GM04503 (cell line): ENCODE data around the gene ATP2A2.

Experiments used
- DNase-seq: peaks from one replicate; pipeline ENCODE4 v3.0.0-alpha.2; 2012; ENCODE audit warnings: low read depth

The ATP2A2 gene

GRCh38 chr12:110262442-110263388 is 18.3 kb upstream of the ATP2A2 start:
- DNase-seq, result no peak

DNA sequence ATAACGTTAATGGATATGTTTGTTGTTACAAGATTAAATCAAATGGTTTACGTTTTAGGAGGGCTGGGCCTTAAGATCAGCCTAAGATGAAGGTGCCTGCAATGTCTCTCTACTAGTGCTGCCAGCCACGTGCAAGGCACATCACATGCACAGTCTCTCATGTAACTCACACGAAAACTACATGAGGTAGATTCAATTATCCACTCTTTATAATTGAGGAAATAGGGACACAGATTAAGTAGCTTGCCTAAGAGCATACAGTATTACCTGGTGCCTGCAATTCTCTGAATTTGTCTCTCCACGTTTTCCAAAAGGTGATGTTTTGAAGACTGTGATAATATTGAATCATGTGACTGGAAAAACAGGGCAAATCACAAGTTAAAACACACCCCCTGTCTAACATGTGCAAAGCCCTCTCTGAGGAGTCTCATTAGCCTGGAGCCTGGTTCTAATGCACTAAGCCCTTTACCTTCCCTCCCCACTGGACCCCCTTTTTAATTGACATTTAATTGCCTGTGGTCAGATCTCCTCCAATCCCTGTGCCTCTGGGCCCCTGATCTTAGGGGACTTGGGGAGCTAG is 14.6 kb upstream of the ATP2A2 start:
- no peak for DNase-seq

DNA sequence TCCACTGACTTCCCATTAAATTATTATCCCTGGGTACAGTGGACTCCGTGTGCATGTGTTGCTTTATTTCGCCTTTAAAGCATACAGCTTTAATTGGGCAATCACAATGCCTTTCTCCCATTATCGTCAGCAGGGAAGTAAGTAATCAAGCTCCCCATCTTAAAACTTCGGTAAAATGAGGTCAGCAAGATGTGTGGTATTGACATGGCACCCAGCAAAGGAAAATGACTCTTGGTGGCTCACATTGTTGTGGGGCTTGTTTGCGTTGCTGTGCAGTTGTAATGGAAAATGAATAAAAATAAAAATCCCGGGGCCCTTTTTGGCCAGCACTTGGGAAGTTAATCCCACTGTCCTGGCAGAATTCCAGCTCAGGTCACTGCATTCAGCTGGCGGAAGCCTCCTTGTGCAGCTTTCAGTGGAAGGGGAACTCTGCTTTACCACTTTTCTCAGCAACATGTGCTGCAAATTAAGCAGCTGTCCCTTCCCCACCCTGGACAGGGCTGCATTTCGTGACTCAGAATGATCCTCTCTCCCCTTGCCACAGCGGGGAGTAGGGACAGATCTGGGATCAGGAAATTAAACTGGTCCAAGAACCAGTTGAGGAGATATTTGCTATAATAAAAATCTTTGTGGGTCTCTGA is 13.9 kb upstream of the ATP2A2 start:
- peak; percentile 61 for DNase-seq

GRCh38 chr12:110269622-110270124 is 11.4 kb upstream of the ATP2A2 start:
- no peak for DNase-seq

DNA sequence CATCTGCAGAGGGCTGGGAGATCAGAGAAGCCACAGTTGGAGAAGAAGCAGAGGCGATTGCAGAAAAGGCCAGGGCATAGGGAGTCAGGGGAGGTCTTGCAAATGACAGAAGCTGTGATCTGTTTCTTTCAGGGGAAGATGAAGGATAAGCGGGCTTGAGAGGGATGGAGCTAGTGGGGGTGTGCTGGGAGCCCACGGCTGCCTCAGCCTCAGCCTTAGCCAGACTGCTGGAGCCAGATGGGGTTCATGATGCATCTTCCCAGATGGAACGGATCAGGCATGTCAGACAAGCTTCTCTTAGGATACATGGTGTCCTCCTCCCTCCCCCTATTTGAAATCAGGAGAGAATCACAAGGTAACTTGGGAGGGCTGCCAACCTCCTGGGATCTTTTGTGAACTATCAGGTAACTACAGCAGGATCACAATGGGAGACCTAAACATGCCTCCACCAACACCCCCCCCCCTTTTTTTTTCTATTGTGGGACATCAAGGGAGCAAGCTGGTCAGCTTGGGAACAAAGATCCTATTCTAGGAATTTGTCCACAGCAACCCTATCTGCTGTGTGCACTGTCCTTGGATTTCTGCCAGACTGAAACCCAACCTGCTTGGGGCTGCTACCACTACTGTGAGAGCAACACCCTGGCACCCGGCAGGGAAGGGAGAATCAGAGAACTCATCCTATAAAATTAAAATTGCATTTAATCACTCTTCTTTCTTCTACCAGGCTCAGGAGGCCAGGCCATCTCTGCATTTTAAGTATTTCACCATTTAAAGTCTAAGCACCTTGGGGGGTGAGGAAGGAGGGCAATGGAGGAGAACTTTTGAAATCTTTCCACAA is 10.7 kb upstream of the ATP2A2 start:
- DNase-seq, result no peak

- DNase-seq, result no peak
Measured at GRCh38 chr12:110271015-110271414, 10.0 kb upstream of the ATP2A2 start.

- no peak for DNase-seq
Measured at GRCh38 chr12:110277530-110278254, 3.4 kb upstream of the ATP2A2 start.

- DNase-seq, result no peak
Measured at GRCh38 chr12:110278255-110278536, 2.9 kb upstream of the ATP2A2 start.

- DNase-seq, result no peak
Measured at GRCh38 chr12:110279566-110280375, 1.3 kb upstream of the ATP2A2 start.

DNA sequence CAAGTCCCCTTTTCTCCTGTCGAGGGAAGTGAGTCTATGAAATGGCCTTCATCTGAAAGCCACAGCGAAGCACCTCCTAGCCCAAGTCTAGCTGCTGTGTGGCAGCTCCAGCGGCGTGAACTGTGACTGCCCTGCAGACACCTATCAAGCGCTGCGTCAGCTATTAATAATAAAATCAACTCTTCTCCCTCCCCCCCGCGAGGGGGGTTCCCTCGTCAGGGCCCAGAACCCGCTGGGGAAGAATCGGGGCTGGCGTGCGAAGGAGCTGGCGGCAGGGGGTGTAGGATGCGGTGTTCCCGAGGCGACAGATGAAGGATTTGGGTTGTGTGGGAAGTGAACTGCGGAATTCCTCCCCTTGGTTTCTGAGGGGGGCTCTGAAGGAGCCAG is 662 bp upstream of the ATP2A2 start:
- no peak for DNase-seq

DNA sequence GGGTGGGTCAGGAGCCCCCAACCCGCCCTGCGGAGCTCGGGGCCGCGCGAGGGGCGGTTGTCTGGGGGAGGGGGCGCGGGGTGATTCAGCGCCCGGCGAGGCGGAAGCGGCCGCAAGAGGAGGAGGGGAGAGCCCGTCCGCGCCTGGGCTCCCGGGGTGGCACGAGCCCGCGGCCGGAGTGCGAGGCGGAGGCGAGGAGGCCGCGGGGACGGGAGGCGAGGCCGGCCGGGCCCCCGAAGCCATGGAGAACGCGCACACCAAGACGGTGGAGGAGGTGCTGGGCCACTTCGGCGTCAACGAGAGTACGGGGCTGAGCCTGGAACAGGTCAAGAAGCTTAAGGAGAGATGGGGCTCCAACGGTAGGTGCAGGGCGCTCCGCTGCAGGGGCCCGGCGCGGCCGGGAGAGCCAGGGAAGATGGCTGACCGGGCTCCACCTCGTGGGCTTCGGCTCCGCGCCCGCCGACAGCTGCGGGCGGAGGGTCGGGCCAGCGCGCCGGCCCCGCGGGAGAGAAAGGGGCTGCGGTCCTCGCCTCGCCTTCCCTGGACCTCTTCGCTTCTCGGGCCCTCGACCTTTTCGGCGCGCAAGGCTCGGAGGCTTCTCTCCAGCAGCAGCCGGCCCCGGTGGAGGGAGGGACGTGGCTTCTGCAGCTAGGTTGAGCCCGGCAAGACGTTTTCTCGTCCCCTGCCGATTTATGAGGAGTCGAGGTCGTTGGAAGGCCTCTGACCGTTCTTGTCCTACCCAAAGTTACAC is 677 bp downstream of the ATP2A2 start:
- no peak for DNase-seq

DNA sequence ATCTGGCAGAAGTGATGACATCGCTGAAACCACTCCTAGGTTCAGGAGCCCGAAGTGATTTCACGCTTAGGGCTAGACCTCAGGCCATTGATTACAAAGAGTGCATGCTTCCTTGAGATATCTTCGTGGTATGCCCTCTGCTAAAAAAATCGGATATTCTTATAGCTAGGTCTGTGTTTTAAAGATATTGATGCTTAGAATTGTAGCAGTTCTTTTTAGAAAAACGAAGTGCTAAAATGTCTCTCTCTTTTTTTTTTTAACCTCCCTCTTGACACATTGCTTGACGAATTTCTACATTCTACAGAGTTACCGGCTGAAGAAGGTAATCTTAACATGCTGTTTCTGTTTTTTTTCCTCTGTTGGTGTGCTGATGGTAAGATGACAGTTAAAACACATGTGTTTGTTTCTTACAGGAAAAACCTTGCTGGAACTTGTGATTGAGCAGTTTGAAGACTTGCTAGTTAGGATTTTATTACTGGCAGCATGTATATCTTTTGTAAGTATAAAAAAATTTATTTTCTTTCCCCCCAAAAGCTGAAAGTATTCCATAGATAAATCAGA is 1.3 kb downstream of the ATP2A2 start:
- no peak for DNase-seq

GRCh38 chr12:110282956-110283817 is 2.1 kb downstream of the ATP2A2 start:
- DNase-seq, result no peak

DNA sequence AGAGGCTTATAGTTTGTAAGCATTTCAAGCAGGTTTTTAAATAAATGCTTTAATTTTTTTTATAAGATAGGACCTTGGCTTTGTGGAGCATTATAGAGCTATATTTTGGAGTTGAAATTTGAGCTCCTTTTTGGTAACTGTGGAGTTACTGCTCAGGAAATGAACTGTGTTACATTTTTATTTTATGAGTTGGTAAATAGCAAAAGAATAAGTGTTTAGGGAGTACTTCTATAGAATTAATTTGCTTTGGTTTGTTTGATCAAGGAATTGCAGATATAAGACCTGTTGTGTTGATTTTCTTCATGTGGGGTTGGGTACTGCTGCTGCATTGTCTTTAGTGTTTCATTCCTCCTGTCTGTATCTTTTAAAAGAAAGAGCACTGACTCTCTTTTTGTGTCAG is 3.5 kb downstream of the ATP2A2 start:
- no peak for DNase-seq

DNA sequence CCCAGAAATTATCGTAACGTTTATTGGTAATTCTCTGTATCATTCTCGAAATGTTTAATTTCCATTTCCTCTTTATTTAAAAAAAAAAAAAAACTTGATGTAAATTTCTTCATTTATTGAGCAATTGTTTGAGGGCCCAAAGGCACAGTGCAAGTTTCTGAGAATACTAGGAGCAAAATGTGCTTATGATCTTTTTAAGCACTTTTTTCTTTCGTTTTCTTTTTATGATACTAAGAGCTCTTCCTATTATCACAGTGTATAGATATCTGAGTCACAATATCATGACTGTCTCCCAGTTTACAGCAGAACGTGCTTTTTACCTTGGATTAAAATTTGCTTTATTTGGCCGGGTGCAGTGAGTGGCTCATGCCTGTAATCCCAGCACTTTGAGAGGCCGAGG is 5.6 kb downstream of the ATP2A2 start:
- DNase-seq, result no peak

GRCh38 chr12:110287986-110288385 is 6.9 kb downstream of the ATP2A2 start:
- DNase-seq, result no peak

GRCh38 chr12:110289044-110289710 is 8.1 kb downstream of the ATP2A2 start:
- no peak for DNase-seq

GRCh38 chr12:110289711-110290078 is 8.6 kb downstream of the ATP2A2 start:
- DNase-seq, result no peak
